ENCODE results near the gene RPL3. TPM values are rescaled to one million over a fixed set of nuclear protein-coding genes. Genes with fewer than 3 reads are reported as not detected.

RPL3 gene
- total RNA-seq, 4 donors from 2014 or later: 2,019 to 2,284 (median 2,183) TPM

DNA sequence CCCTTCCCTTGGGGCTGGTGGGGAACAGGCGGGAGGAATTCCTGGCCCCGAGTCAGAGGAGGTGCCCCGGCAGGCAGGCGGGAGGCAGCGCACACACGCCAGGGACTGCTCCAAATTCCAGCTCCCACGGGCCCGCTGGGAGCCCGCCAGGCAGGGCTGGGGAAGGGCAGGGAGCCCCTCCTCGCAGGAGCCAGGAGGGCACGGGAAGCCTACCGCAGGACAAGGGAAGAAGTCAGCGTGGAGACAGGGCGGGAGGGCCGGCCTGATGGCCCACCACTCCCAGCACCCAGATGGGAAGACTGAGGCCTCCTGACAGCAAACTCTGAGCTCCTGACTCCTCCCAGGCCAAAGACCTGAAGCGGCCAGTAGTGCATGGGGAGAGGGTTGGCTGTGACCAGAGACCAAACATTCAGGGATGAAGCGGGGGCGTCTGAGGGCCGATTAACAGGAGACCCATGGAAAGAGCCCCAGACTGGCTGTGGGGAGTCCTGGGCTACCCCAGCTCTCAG lies 22.4 kb downstream of the RPL3 start:
- no peak for DNase-seq (ENCODE audit: extremely low spot score)
- Histone ChIP-seq H3K9me3 (no peaks in the 10 kb centered on the region), H3K36me3 (no peaks in the 10 kb centered on the region), H3K27me3 (peaks cover 0 to 6% (median 0%) of the 10 kb centered on the region in 4 donors), H3K27ac (replicated peaks in 1 of 4) (peak overlapping the region; percentile 57 to 68 (median 62)), H3K4me3 (no peak overlapping the region), H3K4me1 (peaks cover 56 to 60% (median 58%) of the 10 kb centered on the region in 4 donors)
- intact Hi-C loops (cut with DNase I): no loop called here
- 66% methylated on average over 8 of the region's 19 CpGs for WGBS
- no peak for TF ChIP-seq POLR2A (IDR thresholded peaks at IDR 0.05; ENCODE audit: low read depth)
- no peak for TF ChIP-seq EP300 (IDR thresholded peaks at IDR 0.05)
- TF ChIP-seq CTCF (IDR thresholded peaks at IDR 0.05): no peak
- TF ChIP-seq POLR2AphosphoS5 (IDR thresholded peaks at IDR 0.05): no peak

DNA sequence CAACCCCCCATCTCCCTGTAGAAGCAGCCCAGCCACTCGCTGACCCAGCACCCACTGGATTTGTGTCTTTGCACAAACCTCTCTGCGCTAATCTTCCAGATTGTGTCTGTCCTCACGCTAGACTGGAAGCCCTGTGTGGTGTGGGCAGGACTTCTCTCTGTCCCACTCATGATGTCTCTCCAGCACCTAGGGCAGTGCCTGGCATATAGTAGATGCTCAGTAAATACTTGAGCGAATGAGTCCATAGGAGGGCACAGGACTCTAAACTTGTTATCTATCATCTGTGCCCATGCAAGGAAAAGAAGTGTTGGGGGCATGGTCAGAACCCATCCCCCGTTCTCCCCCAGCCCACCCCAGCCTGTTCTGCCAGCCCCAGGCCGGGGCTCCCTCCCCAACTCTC lies 22.9 kb downstream of the RPL3 start:
- no peak overlapping the region for H3K27ac ChIP-seq (replicated peaks in 1 of 4)
- peaks cover 0 to 6% (median 0%) of the 10 kb centered on the region in 4 donors for H3K27me3 ChIP-seq
- WGBS: 87% methylated on average over 5 of the region's 6 CpGs
- no peaks in the 10 kb centered on the region for H3K9me3 ChIP-seq
- no peaks in the 10 kb centered on the region for H3K36me3 ChIP-seq
- no peak for DNase-seq (ENCODE audit: extremely low spot score)
- TF ChIP-seq POLR2A (IDR thresholded peaks at IDR 0.05; ENCODE audit: low read depth) (no peak), EP300 (IDR thresholded peaks at IDR 0.05) (no peak), CTCF (IDR thresholded peaks at IDR 0.05) (no peak), POLR2AphosphoS5 (IDR thresholded peaks at IDR 0.05) (no peak)
- no peak overlapping the region for H3K4me3 ChIP-seq
- intact Hi-C loops (cut with DNase I): no loop called here
- peaks cover 60 to 64% (median 62%) of the 10 kb centered on the region in 4 donors for H3K4me1 ChIP-seq

DNA sequence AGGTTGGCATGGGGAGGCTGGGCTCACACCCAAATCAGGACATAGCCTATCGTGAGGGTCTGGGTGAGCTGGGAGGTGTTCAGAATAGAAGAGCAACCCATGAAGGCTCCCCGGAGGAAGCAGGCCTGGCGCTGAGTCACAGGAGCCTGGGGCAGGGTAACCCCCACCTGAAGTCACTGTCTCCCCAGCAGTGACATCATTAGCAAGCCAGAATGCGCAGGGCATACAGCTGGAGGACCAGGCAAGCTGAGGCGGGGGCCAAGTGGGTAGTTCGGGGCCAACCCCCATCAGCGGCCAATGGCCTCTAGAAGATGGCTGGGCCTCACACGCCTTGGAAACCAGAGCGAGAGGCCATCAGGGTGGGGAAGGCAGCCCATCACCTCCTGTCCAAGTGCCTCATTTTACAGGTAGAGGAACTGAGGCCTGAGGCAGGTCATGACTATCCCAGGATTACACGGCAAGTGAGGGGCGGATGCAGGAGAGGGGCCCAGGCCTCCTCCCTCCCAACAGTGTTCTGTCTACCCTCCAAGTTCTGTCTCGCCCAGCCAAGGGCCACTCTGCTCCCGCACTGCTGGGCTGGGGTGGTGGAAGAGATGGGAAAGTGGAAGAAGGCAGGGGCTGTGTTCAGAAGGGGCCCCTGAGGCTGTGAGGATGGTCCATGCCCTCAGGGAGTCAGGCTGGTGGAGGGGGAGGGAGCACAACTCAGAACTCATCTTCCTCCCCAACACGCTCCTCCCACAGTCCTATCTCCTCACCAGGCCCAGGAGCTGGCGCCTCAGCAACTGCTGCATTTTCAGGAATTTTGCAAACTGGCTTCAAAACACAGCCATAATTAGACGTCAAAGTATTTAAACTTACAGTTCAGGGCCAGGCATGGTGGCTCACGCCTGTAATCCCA lies 24.6 kb downstream of the RPL3 start:
- Histone ChIP-seq H3K27ac (replicated peaks in 1 of 4) (no peak overlapping the region), H3K27me3 (peaks cover 0 to 6% (median 0%) of the 10 kb centered on the region in 4 donors), H3K36me3 (no peaks in the 10 kb centered on the region), H3K4me1 (peaks cover 63 to 64% (median 64%) of the 10 kb centered on the region in 4 donors), H3K9me3 (no peaks in the 10 kb centered on the region), H3K4me3 (no peak overlapping the region)
- 92% methylated on average over 15 of the region's 17 CpGs for WGBS
- intact Hi-C loops (cut with DNase I): no loop called here
- no peak for DNase-seq (ENCODE audit: extremely low spot score)
- TF ChIP-seq POLR2A (IDR thresholded peaks at IDR 0.05; ENCODE audit: low read depth): no peak
- TF ChIP-seq CTCF (IDR thresholded peaks at IDR 0.05): no peak

- TF ChIP-seq POLR2A (IDR thresholded peaks at IDR 0.05; ENCODE audit: low read depth): no peak
- no peak for TF ChIP-seq POLR2AphosphoS5 (IDR thresholded peaks at IDR 0.05)
- TF ChIP-seq EP300 (IDR thresholded peaks at IDR 0.05): no peak
- no peak for TF ChIP-seq CTCF (IDR thresholded peaks at IDR 0.05)
- WGBS: 83% methylated on average over 11 of the region's 15 CpGs
- no peaks in the 10 kb centered on the region for H3K9me3 ChIP-seq
- H3K27me3 ChIP-seq: no peaks in the 10 kb centered on the region
- no peak overlapping the region for H3K4me3 ChIP-seq
- H3K4me1 ChIP-seq: peaks cover 54 to 57% (median 55%) of the 10 kb centered on the region in 4 donors
- intact Hi-C loops (cut with DNase I): no loop called here
- no peak for DNase-seq (ENCODE audit: extremely low spot score)
- H3K36me3 ChIP-seq: no peaks in the 10 kb centered on the region
- no peak overlapping the region for H3K27ac ChIP-seq (replicated peaks in 1 of 4)
These were observed 25.6 kb downstream of the RPL3 start for GRCh38 chr22:39293766-39294368.

Data from esophagus muscularis mucosa (tissue), 4 donors.